RPMI7951 (cell line): ENCODE measurements around the gene CLDN4. TPM values are rescaled to one million over a fixed set of nuclear protein-coding genes. Genes with fewer than 3 reads are reported as not detected.

Source experiments
- DNase-seq: peaks from one replicate; pipeline ENCODE4 v3.0.0-alpha.2; 2012; ENCODE audit warnings: low read depth
- total RNA-seq: library from RNA; depleted of rRNA; stranded (reverse); fragments of >200 nt; shearing (Covaris generic); gene quantifications from 2 replicates; pipeline ENCODE4 v1.2.3, GENCODE V29; 2014

The CLDN4 gene
- total RNA-seq, 1 experiment from 2014 or later, result 1.2 TPM

DNA sequence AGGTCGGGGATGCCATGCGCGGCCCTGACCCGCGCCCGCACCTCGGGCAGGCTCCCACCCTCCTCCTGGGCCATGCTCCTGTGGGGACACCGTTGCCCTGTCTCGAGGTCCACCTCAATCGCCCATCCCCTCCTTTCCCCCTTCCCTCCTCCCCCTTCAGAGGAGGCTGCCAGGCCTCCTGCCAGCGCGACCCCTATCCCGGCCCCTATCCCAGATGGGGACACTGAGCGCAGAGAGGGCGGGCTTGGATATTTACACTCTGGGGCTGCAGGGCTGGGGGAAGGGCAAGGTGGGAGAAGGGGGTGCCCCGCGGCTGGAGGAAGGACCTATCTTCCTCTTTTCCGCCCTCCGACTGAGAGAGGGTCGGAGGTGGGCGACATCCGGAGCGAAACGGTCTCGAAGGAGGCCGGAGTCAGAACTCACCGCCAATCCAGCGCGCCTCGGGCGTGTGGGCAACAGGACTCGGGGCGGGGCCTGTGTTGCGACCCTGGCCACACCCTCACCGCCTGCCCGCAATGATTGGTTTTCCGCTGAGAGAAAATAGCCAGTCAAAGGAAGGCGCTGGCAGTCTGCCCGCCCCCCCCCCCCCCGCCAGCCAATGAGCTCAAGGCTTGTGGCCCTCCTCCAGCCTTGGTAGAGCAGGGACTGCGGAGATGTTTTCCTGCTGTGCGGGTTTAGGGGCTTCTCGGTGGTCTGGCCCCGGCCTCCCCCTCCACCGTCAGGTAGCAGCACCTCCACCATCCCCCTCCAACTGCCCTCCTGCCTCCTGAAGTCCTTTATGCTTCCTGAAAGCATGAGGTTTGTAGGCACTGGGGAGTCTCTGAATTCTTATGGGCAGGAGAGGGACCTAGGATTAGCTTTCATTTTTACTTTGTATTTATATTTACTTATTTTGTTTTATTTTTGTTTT, 11.5 kb downstream of the CLDN4 start, which contains the start of gene METTL27:
Gene METTL27 (minus strand): TSS at position 450 of the 910 bp plus-strand sequence. CDS start 376 bp downstream, at position 74.
- DNase-seq, result peak; percentile 93

DNA sequence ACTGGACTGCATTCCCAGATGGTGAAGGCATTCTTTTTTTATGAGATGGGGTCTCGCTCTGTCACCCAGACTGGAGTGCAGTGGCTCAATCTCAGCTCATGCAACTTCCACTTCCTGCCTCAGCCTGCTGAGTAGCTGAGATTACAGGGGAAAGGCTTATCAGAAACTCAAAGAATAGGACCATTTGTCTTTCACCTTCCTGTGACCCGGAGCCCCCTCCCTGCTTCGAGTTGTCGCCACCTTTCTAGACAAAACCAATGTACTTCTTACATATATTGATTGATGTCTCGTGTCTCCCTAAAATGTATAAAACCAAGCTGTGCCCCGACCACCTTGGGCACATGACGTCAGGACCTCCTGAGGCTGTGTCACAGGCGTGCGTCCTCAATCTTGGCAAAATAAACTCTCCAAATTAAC, 13.3 kb downstream of the CLDN4 start:
- DNase-seq, result no peak

DNA sequence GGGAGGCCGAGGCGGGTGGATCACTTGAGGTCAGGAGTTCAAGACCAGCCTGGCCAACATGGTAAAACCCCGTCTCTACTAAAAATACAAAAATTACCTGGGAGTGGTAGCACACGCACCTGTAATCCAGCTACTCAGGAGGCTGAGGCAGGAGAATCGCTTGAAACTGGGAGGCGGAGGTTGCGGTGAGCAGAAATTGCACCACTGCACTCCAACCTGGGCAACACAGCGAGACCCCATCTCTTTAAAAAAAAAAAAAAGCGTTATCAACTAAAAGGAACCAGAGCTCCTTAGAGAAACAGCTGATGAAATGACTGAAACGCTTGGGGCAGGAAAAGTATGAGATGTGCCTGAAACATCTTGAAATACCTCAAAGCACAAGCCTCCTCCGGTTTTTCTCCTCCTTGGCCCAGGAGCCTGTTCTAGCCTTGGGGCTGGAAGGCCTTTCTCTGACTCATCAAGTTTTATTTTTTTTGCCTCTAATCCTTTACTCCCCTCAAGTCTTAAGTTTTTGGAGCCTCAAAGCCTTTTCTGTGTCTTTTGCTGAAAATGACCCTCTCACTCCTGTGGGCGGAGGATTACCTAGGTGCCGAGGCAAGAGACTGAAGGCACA, 14.2 kb downstream of the CLDN4 start:
- DNase-seq, result peak; percentile 92

DNA sequence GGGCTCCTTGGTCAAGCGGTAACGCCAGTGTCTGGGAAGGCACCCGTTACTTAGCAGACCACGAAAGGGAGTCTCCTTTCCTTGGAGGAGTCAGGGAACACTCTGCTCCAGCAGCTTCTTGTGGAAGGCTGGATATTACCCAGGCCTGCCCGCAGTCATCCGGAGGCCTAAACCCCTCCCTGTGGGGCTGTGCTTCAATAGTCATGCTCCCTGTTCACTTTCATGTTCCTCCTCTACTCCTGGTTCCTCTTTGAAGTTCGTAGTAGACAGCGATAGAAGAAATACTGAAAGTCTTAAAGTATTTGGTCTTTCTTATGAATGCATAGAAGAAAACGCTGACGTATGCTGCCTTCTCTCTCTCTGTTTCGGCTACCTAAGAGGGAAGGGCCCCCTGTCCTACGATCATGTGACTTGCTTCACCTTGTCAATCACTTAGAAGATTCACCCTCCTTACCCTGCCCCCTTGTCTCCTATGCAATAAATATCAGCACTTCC, 15.0 kb downstream of the CLDN4 start:
- peak; percentile 60 for DNase-seq

GRCh38 chr7:73847941-73848723, 17.3 kb downstream of the CLDN4 start:
- DNase-seq, result no peak

- DNase-seq, result peak; percentile 98
Observed at GRCh38 chr7:73850781-73851207, 20.0 kb downstream of the CLDN4 start.

DNA sequence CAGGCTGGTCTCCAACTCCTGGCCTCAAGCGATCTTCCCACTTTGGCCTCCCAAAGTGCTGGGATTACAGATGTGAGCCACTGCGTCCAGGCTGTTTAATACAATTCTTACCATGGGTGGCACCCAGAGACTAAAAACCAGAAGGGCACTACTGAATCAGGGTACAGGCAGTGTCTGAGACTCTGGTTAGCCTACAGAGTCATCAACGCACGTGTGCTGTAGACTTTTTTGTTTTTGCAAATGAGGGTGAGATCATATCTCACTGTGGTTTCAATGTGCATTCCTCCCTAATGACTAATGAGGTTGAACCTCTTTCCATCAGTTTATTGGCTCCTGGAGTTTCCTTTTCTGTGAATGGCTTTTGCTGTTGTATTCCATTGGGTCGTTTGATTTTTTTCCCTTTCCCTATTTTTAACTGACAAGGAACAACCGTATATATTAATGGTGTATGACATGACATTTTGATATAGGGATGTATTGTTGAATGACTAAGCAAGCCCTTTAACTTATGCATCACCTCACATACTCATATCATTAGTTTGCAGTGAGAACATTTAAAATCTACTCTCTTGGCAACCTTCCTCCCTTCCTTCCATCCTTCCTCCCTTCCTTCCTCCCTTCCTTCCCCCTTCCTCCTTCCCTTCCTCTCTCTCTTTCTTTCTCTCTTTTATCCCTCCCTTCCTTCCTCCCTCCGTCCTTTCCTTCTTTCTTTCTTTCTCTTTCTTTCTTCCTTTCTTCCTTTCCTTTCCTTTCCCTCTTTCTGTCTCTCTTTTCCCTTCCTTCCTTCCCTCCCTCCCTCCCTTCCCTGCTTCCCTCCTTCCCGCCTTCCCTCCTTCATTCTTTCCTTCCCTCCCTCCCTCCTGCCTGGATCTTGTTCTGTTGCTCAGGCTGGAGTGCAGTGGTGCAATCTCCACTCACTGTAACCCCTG, 20.9 kb downstream of the CLDN4 start:
- peak; percentile 99 for DNase-seq

DNA sequence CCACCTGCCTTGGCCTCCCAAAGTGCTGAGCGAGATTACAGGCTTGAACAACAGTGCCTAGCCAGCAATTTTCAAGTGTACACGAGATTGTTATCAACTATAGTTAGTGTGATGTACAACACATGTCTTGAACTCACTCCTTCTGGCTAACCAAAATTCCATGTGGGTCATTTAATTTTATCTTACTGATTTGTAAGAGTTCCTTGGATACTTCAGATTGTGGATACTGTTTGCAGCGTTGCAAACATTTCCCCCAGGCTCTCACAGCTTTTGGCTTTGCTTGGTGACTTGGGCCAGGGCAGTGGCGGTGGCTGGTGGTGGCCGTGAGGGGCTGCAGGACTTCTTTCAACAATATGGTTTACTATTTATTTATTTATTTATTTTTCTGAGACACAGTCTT, 21.7 kb downstream of the CLDN4 start:
- peak; percentile 27 for DNase-seq

DNA sequence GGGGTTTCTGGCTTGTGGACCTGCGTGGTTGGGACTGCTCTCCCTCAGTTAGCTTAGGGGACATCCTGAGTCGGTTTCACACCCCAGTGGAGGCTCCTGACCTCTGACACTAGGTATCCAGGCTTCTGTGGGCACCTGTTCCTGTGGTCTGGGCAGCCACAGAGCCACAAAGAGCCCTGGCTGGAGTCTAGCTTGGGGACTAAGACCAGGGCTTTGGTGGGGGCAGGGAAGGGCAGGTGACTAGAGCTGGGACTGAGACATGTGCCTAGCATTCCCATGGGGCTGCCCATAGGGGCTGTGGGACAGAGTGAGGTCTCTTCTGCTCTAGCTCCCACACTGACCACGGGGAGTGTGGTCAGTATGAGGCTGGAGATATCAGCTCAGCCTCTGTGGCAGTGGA, 26.1 kb downstream of the CLDN4 start:
- no peak for DNase-seq

DNA sequence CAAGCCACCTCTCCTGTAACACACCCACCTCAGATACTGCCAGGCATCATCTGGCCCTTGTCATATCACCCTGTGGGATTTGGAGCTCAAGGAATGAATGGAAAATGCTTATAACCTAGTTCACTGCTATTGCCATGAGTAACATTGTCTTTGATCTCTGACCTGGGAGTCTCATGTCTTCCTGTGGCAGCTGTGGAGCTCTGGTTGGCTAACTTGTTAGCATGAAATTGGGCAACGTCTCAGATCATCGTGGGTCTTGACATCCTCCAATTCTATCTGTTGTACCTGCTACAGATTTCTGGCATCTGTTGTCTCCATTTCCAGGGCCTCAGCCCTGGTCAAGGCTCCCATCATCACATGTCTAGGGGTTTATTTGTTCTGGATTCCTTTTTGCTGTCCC, 28.0 kb downstream of the CLDN4 start:
- peak; percentile 39 for DNase-seq

DNA sequence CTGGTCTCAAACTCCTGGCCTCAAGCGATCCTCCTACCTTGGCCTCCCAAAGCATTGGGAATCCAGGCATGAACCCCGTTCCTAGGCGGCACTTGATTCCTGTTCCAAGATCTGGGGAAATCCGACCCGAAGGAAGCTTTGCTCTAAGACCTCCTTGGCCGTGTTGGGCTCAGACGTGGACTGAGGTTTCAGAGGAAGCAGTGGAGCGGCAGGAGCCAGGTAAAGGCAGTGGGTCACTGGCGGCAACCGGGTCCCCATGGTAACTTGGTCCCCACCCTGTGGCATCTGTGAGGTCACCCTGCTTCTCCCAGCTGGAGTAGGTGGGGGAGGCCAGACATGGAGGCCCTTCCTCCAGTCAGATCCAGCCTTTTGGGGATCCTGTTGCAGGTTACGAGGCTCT, 30.1 kb downstream of the CLDN4 start, which contains the start of gene TMEM270:
Gene TMEM270 (plus strand): TSS at position 301 of the 400 bp plus-strand sequence. CDS start 36 bp downstream, at position 337.
- no peak for DNase-seq

DNA sequence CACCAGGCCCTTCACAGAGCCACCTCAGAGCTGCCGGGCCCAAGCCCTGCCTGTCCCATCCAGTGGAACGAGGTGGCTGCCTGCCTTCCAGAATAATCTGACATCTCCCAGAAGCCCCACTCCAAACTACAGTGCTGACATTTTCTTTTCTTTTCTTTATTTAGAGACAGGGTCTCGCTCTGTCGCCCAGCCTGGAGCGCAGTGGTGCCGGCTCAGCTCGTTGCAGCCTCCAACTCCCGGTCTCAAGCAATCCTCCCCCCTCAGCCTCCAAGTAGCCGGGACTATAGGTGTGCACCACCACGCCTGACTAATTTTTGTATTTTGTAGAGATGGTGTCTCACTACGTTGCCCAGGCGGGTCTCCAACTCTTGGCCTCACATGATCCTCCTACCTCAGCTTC, 30.5 kb downstream of the CLDN4 start:
- no peak for DNase-seq

DNA sequence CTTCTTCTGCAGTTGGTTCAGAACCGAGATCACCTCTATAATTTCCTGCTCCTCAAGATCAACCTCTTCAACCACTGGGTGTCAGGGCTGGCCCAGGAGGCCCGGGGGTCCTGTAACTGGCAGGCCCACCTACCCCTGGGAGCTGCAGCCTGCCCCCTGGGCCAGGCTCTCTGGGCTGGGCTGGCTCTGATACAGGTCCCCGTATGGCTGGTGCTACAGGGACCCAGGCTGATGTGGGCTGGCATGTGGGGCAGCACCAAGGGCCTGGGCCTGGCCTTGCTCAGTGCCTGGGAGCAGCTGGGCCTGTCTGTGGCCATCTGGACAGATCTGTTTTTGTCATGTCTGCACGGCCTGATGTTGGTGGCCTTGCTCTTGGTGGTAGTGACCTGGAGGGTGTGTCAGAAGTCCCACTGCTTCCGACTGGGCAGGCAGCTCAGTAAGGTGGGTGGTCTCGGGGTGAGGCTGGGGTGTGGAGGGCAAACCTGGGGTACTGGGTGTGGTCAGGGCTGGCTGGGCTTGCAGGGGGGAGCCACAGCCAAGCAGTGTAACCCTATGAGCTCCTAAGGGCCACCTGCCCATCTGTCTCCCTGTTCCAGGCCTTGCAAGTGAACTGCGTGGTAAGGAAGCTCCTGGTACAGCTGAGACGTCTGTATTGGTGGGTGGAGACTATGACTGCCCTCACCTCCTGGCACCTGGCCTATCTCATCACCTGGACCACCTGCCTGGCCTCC, 34.4 kb downstream of the CLDN4 start:
- DNase-seq, result no peak

DNA sequence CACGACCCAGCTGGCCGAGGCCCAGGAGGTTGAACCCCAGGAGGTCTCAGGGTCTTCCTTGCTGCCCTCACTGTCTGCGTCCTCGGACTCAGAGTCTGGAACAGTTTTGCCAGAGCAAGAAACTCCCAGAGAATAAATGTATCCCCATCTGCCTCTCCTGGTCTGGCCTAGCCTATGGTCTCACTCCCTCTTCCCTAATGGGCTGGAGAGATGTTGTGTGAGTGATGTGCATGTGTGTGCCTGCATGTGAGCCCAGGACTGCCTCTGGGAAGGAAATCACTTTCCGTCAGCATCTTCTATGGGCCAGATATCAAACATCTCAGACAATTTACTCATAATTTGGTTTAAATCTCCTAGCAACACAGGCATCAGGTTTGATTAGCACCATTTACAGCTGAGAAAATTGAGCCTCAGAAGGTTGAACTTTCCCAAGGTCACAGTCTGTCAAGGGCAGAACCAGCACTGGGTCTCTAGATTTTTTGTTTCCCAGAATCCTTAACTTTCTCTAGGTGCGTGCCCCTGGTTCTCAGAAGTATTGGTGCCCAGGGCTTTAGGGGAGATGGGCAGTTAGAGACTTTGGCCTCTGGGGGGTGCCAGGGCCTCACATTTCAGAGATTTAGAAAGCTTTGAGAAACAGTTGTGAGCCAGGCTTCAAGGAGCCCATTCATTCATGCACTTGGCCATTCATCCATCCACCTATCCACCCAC, 35.1 kb downstream of the CLDN4 start:
- peak; percentile 53 for DNase-seq

GRCh38 chr7:73866446-73866767, 35.6 kb downstream of the CLDN4 start:
- DNase-seq, result no peak

DNA sequence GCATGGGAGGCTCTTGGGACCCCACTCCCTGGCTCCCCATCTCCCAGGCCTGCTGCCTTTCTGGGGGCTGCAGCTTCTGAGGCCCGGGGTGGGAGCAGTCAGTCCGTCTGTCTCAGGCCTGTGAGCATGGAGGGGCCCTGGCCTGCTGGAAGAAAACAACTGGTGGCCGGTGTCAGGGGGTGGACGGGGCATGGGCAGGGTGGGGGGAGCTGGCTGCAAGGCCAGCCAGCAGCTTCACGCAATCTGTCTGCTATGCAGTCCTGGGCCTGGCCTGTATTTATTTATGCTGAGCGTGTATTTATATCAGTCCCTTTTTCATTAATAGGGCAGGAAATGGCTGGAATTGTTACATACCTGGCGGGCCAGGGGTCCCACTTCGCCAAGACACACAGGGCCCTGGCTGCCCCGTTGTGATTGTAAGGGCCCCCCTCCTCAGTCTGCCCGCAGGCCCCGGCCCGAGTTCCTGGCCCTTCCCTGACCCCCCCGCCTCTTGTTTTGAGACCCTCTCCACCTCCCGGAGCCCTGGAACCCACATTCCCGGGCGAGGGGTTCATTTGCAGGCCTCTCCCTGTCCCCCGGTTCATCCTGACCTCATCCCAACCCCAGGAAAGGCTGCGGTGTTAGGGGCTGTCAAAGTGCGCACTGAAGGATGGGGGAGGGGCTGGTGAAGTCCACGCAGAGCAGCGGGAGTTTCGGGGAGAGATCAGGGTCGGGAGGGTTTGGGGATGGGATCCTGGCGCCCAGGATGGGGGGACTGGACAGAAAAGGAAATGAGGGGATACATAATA, 38.4 kb downstream of the CLDN4 start:
- no peak for DNase-seq

- DNase-seq, result no peak
Observed at GRCh38 chr7:73870041-73870492, 39.3 kb downstream of the CLDN4 start.

GRCh38 chr7:73871163-73872011, 40.6 kb downstream of the CLDN4 start:
- DNase-seq, result peak; percentile 26
